T-cell (primary cell): ENCODE data around the gene GTF2A1. TPM values are rescaled to one million over a fixed set of nuclear protein-coding genes. Genes with fewer than 3 reads are reported as not detected.

Experiments
- ATAC-seq, 4 experiments: fragments of 200-7000 bp in 3 of 4; fragments of 150-1000 bp in 1 of 4; cut with Tn5 transposase; replicated peaks in 1 of 4; 1 replicate in 3 of 4; 2 replicates in 1 of 4; pipeline ENCODE4 v1.10.0; 2021; ENCODE audit warnings: moderate library complexity in 3 of 4, mild to moderate bottlenecking in 2 of 4, moderate number of reproducible peaks in 1 of 4
- CTCF ChIA-PET, 2 donors: fragments of 300-600 bp; sonication (Branson Sonifier 250); formaldehyde crosslinking; loops; one replicate each; lab custom pipeline; 2022; ENCODE audit warnings: antibody characterized with exemption in 2 of 2; lab: Charles Lee
- POLR2A ChIA-PET, 2 donors: fragments of 300-600 bp; sonication (Branson Sonifier 250); formaldehyde crosslinking; loops; one replicate each; lab custom pipeline; 2022; ENCODE audit warnings: antibody characterized with exemption in 2 of 2; lab: Charles Lee
- DNase-seq, 35 experiments: peaks; one replicate each; pipeline versions ENCODE4 v3.0.0 to v3.0.0-alpha.2; 2013 to 2023
- H3K27ac ChIP-seq: one replicate; pipeline ENCODE4 v1.5.1; 2013; ENCODE audit warnings: low read length
- H3K27me3 ChIP-seq, 2 experiments: replicated peaks in 1 of 2; 1 replicate in 1 of 2; 2 replicates in 1 of 2; pipeline versions ENCODE4 v1.6.1 to v1.7.0; 2013; ENCODE audit warnings: low read length in 1 of 2, mixed read lengths in 1 of 2; ENCODE audit not compliant: control insufficient read depth in 2 of 2, insufficient read depth in 2 of 2; ENCODE audit errors: extremely low read depth in 1 of 2
- H3K36me3 ChIP-seq, 2 donors: 1 replicate in 1 of 2; 2 replicates in 1 of 2; pipeline versions ENCODE4 v1.6.1 to v1.7.0; 2013; ENCODE audit warnings: low read length in 1 of 2; ENCODE audit not compliant: control insufficient read depth in 2 of 2, insufficient read depth in 1 of 2; ENCODE audit errors: extremely low read depth in 1 of 2
- H3K4me1 ChIP-seq, 2 experiments: 1 replicate in 1 of 2; 2 replicates in 1 of 2; pipeline versions ENCODE4 v1.6.1 to v1.7.0; 2013; ENCODE audit warnings: low read length in 2 of 2, mixed read lengths in 1 of 2; ENCODE audit not compliant: insufficient read depth in 2 of 2, control insufficient read depth in 1 of 2; ENCODE audit errors: extremely low read depth in 1 of 2
- H3K4me3 ChIP-seq, 2 donors: 1 replicate in 1 of 2; 2 replicates in 1 of 2; pipeline versions ENCODE4 v1.5.1 to v1.7.0; 2013; ENCODE audit warnings: mild to moderate bottlenecking in 2 of 2, low read length in 1 of 2, moderate library complexity in 1 of 2; ENCODE audit not compliant: control insufficient read depth in 1 of 2; ENCODE audit errors: extremely low read depth in 1 of 2
- H3K9me3 ChIP-seq: 2 replicates; pipeline ENCODE4 v1.7.0; 2013
- H3K27ac Mint-ChIP-seq, 2 donors: one replicate each; pipeline ENCODE4 v1.8.0; 2020 to 2021; ENCODE audit warnings: mild to moderate bottlenecking in 2 of 2, mixed read lengths in 2 of 2
- H3K27me3 Mint-ChIP-seq, 2 donors: one replicate each; pipeline ENCODE4 v1.8.0; 2021 to 2022; ENCODE audit warnings: mixed read lengths in 2 of 2
- H3K36me3 Mint-ChIP-seq: one replicate; pipeline ENCODE4 v1.8.0; 2021; ENCODE audit warnings: mixed read lengths
- H3K4me1 Mint-ChIP-seq, 3 donors: one replicate each; pipeline ENCODE4 v1.8.0; 2020 to 2022; ENCODE audit warnings: mixed read lengths in 3 of 3, mild to moderate bottlenecking in 1 of 3
- H3K4me3 Mint-ChIP-seq, 3 donors: one replicate each; pipeline ENCODE4 v1.8.0; 2020 to 2022; ENCODE audit warnings: mild to moderate bottlenecking in 3 of 3, mixed read lengths in 3 of 3, moderate library complexity in 3 of 3
- H3K9me3 Mint-ChIP-seq, 3 donors: one replicate each; pipeline ENCODE4 v1.8.0; 2020 to 2022; ENCODE audit warnings: mixed read lengths in 3 of 3
- WGBS: methylation state at CpG from one replicate; pipeline ENCODE4 v1.1.5; 2013; ENCODE audit warnings: missing lambda C conversion rate; ENCODE audit not compliant: insufficient coverage; 5-methylcytosine and 5-hydroxymethylcytosine counted together
- total RNA-seq, 35 experiments: library from RNA in 6 of 35; stranded (reverse) in 6 of 35; fragments of 120-200 nt in 1 of 35; gene quantifications; one replicate each; pipeline versions ENCODE4 v1.2.1 to v1.2.4 and lab custom pipeline; 2013 to 2026

GTF2A1 gene
- total RNA-seq, 5 donors from 2014 or later (not counting 1 experiment from before 2014, with no cell fraction given): 21.2 to 34.1 (median 29.3) TPM

DNA sequence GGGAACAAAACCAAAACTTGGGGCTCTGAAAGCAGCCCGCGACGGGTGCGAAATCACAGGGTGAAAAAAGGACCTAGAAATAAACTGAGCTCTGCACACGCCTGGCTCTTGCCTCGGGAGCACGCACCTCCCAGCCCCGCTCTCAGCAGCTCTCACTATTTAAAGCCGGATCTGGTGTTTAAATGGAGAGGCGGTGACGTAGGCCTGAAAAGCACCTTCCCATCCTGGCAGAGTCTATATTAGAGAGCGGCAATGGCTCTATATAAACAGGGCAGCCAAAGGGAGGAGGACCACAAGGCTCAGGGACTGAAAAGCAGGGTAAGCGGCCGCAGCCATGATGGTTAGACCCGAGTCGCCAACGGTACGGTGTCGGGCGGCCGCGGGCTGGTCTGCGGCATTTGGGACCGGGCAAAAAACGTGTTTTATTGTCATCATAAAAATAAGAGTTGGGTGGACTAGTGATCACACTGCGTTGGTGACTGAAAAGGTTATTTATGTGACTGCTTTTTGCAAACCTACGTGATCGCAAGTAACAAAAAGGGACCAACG, 1.5 kb downstream of the GTF2A1 start:
- CTCF ChIA-PET: interaction anchor here (0.6 to 1.4 kb wide), 6 partner anchors 27 to 314 kb away, joined by 3 to 13 read pairs (median 4); partner anchors contain the start of gene SEL1L (in 1 of the 2)

DNA sequence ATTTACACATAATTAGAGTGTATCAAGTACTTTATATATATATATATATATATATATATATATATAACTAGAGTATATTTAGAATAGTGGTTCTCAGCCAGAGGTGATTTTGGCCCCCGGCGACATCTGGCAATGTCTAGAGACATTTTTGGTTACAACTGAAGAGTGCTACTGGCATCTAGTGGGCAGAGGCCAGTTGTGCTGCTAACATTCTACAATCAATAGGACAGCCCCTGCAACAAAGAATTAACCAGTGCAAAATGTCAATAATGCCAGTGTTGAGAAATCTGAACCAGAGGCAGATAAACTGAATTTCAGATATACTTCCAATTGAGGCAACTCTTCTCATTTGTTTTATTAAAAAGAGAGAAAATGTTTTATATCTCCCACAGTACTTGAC, 8.9 kb downstream of the GTF2A1 start:
- ATAC-seq: peak in 1 of 4 experiments; percentile 69
- H3K36me3 Mint-ChIP-seq: peaks cover 70% of the 10 kb centered on the region
- H3K4me1 Mint-ChIP-seq: peaks cover 49 to 68% (median 61%) of the 10 kb centered on the region in 3 donors
- ChIA-PET POLR2A (interaction anchor here in 1 of 2 donors (0.6 to 0.7 kb wide), 3 partner anchors 11 to 32 kb away, joined by 3 to 4 read pairs (median 3); no protein-coding TSS in a partner anchor), CTCF (interaction anchor here (0.6 to 1.5 kb wide), 6 partner anchors 11 to 323 kb away, joined by 3 to 7 read pairs (median 4); no protein-coding TSS in a partner anchor)
- no peaks in the 10 kb centered on the region for H3K9me3 Mint-ChIP-seq
- no peak overlapping the region for H3K27ac Mint-ChIP-seq
- no peak overlapping the region for H3K27ac ChIP-seq
- no peaks in the 10 kb centered on the region for H3K27me3 Mint-ChIP-seq
- H3K4me3 Mint-ChIP-seq: no peak overlapping the region
- WGBS: no CpG with 5 or more reads among the region's 2 CpGs
- no peaks in the 10 kb centered on the region for H3K9me3 ChIP-seq
- no peak overlapping the region for H3K4me3 ChIP-seq
- peak in 22 of 35 experiments; percentile 10 to 59 (median 25) for DNase-seq
- no peaks in the 10 kb centered on the region for H3K4me1 ChIP-seq
- no peaks in the 10 kb centered on the region for H3K27me3 ChIP-seq
- peaks cover 11 to 68% of the 10 kb centered on the region in 2 donors for H3K36me3 ChIP-seq

More for the DNA sequence above, 1.5 kb downstream of the GTF2A1 start:
- H3K4me1 ChIP-seq: peaks cover 12 to 16% of the 10 kb centered on the region in 2 experiments
- Mint-ChIP-seq H3K4me1 (peaks cover 45 to 48% (median 46%) of the 10 kb centered on the region in 3 donors), H3K4me3 (peak overlapping the region; percentile 94 to 100 (median 98)), H3K36me3 (peaks cover 18% of the 10 kb centered on the region), H3K9me3 (no peaks in the 10 kb centered on the region), H3K27ac (peak overlapping the region; percentile 98 to 99), H3K27me3 (no peaks in the 10 kb centered on the region)
- H3K36me3 ChIP-seq: peaks cover 0 to 15% of the 10 kb centered on the region in 2 donors
- peak overlapping the region; percentile 78 to 93 for H3K4me3 ChIP-seq
- POLR2A ChIA-PET: interaction anchor here (0.6 to 1.5 kb wide), 14 partner anchors 23 to 315 kb away, joined by 3 to 13 read pairs (median 4); partner anchors contain the start of gene SEL1L (in 1 of the 2)
- peak; percentile 76 to 96 (median 89) for DNase-seq
- peak overlapping the region; percentile 94 for H3K27ac ChIP-seq
- H3K27me3 ChIP-seq: no peaks in the 10 kb centered on the region
- peak; percentile 53 to 65 (median 60) for ATAC-seq
- WGBS: 2% methylated on average over 15 of the region's 29 CpGs
- H3K9me3 ChIP-seq: no peaks in the 10 kb centered on the region

DNA sequence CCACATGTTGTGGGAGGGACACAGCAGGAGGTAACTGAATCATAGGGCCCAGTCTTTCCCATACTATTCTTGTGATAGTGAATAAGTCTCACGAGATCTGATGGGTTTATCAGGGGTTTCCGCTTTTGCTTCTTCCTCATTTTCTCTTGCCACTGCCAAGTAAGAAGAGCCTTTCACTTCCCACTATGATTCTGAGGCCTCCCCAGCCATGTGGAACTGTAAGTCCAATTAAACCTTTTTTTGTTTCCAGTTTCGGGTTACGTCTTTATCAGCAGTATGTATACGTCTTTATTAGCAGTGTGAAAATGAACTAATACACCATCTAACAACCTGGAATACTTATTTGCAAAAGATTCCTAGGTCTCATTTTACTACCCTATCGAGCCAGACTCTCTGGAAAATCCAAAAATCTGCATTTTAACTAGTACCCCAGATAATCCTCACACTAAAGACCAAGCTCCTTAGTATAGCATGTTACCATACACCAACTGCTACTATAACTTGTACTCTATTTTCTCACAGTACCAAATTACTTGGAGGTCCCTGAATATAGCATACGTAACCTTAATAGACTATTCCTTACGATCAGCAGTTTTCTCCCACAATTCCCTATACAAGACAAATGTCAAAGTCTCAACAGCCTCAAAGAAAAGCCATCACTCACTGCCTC, 11.5 kb downstream of the GTF2A1 start:
- Mint-ChIP-seq H3K27me3 (no peaks in the 10 kb centered on the region), H3K4me1 (peaks cover 52 to 74% (median 65%) of the 10 kb centered on the region in 3 donors), H3K9me3 (no peaks in the 10 kb centered on the region), H3K36me3 (peaks cover 70% of the 10 kb centered on the region), H3K27ac (no peak overlapping the region), H3K4me3 (no peak overlapping the region)
- H3K4me1 ChIP-seq: no peaks in the 10 kb centered on the region
- 94% methylated on average over 3 of the region's 8 CpGs for WGBS
- ChIA-PET POLR2A (interaction anchor here in 1 of 2 donors (1.1 kb wide), 1 partner anchor 45 kb away, joined by 3 read pairs; no protein-coding TSS in a partner anchor), CTCF (interaction anchor here in 1 of 2 donors (0.6 kb wide), 1 partner anchor 212 kb away, joined by 3 read pairs; no protein-coding TSS in a partner anchor)
- DNase-seq (no peak), ATAC-seq (no peak)
- H3K9me3 ChIP-seq: no peaks in the 10 kb centered on the region
- H3K4me3 ChIP-seq: no peak overlapping the region
- peaks cover 14 to 77% of the 10 kb centered on the region in 2 donors for H3K36me3 ChIP-seq
- no peaks in the 10 kb centered on the region for H3K27me3 ChIP-seq
- no peak overlapping the region for H3K27ac ChIP-seq

DNA sequence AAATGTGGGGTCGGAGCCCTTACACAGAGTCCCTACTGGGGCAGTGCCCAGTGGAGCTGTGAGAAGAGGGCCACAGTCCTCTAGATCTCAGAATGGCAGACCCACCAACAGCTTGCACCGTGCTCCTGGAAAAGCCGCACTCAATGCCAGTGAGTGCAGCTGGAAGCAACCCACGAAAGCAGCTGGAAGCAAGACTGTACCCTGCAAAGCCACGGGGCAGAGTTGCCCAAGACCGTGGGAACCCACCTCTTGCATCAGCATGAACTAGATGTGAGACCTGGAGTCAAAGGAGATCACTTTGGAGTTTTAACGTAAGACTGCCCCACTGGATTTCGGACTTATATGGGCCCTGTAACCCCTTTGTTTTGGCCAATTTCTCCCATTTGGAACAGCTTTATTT, 12.3 kb downstream of the GTF2A1 start:
- Histone ChIP-seq H3K4me1 (no peaks in the 10 kb centered on the region), H3K27me3 (no peaks in the 10 kb centered on the region), H3K36me3 (peaks cover 16 to 78% of the 10 kb centered on the region in 2 donors), H3K4me3 (no peak overlapping the region), H3K9me3 (no peaks in the 10 kb centered on the region), H3K27ac (no peak overlapping the region)
- CTCF ChIA-PET: no interaction called here
- no peak overlapping the region for H3K4me3 Mint-ChIP-seq
- peaks cover 65% of the 10 kb centered on the region for H3K36me3 Mint-ChIP-seq
- POLR2A ChIA-PET: no interaction called here
- H3K27ac Mint-ChIP-seq: no peak overlapping the region
- 92% methylated on average over 7 of the region's 8 CpGs for WGBS
- peaks cover 54 to 70% (median 65%) of the 10 kb centered on the region in 3 donors for H3K4me1 Mint-ChIP-seq
- no peaks in the 10 kb centered on the region for H3K9me3 Mint-ChIP-seq
- no peak for ATAC-seq
- peak in 1 of 35 experiments; percentile 10 for DNase-seq
- no peaks in the 10 kb centered on the region for H3K27me3 Mint-ChIP-seq

DNA sequence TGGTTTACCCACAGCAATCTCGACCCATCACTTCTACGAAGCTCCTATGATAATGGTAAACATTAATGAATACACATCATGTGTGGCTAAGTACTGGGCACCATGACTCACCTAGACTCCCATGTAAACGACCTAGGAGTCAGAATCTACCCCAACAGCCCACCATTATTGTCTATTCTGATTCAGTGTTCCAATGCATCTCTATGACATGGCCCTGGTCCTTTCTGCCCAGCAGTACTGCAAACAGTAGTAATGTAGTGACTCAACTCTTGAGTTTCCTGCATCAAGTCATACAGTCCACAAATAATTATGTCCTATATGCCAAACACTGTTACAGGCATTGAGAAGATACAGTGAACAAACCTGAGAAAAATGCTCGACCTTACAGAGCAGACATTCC, 14.6 kb downstream of the GTF2A1 start:
- H3K27ac Mint-ChIP-seq: peak overlapping the region in 1 of 2 donors; percentile 8
- H3K36me3 Mint-ChIP-seq: peaks cover 60% of the 10 kb centered on the region
- Histone ChIP-seq H3K4me1 (no peaks in the 10 kb centered on the region), H3K9me3 (no peaks in the 10 kb centered on the region), H3K36me3 (peaks cover 16 to 76% of the 10 kb centered on the region in 2 donors), H3K4me3 (no peak overlapping the region), H3K27me3 (no peaks in the 10 kb centered on the region), H3K27ac (no peak overlapping the region)
- H3K4me1 Mint-ChIP-seq: peaks cover 35 to 56% (median 55%) of the 10 kb centered on the region in 3 donors
- ATAC-seq: no peak
- H3K4me3 Mint-ChIP-seq: no peak overlapping the region
- ChIA-PET POLR2A (no interaction called here), CTCF (no interaction called here)
- WGBS: 100% methylated on average over 1 of the region's 4 CpGs
- no peak for DNase-seq
- H3K27me3 Mint-ChIP-seq: no peaks in the 10 kb centered on the region
- H3K9me3 Mint-ChIP-seq: no peaks in the 10 kb centered on the region

DNA sequence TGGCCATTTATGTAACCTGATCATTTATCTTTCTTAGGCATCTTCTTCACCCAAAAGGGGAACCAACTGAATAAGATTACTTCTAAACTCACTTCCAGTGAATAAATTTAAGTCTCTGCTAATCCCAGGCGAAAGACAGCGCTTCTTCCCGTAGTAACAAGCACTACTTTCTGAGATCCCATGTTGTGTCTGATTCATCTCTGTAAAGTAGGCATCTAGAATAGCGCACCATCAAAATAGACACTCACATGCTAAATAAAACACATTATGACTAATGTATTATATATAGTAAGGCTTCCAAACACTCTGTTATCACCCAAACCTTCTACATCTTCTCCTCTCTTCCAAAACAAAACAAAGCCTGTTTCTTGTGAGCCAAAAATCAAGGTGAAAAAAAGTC, 15.1 kb downstream of the GTF2A1 start:
- Mint-ChIP-seq H3K4me1 (peaks cover 31 to 53% (median 52%) of the 10 kb centered on the region in 3 donors), H3K36me3 (peaks cover 57% of the 10 kb centered on the region), H3K9me3 (no peaks in the 10 kb centered on the region), H3K27ac (no peak overlapping the region), H3K27me3 (no peaks in the 10 kb centered on the region), H3K4me3 (no peak overlapping the region)
- no peaks in the 10 kb centered on the region for H3K9me3 ChIP-seq
- H3K27ac ChIP-seq: no peak overlapping the region
- no peak for DNase-seq
- CTCF ChIA-PET: no interaction called here
- peaks cover 16 to 74% of the 10 kb centered on the region in 2 donors for H3K36me3 ChIP-seq
- POLR2A ChIA-PET: no interaction called here
- no peaks in the 10 kb centered on the region for H3K4me1 ChIP-seq
- WGBS: no CpG with 5 or more reads among the region's 4 CpGs
- H3K27me3 ChIP-seq: no peaks in the 10 kb centered on the region
- no peak overlapping the region for H3K4me3 ChIP-seq
- ATAC-seq: no peak
